ENCODE results near the gene TRANK1. TPM values are rescaled to one million over a fixed set of nuclear protein-coding genes. Genes with fewer than 3 reads are reported as not detected.
A peak's percentile ranks its signal among the peaks of the same experiment; 100 is the strongest.

TRANK1 gene
- total RNA-seq, 4 donors from 2014 or later, result 8.7 to 12.6 (median 10.5) TPM

DNA sequence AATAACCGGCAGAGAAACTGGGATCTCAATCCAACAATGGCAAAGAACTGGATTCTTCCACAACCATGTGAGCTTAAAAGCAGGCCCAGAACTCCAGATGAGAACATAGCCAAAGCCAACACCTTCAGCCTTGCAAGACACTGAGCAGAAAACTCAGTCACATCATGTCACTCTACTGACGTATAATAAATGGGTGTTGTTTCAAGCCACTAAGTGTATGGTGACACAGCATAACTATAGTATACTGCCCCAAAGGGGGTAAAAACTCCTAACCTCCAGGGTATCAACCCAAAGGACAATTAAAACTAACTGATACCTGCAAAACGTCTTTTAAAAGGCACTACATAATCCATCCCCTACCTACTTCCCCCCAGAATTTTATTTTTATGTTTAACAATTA, 69.5 kb downstream of the TRANK1 start:
- Histone ChIP-seq H3K9me3 (no peaks in the 10 kb centered on the region), H3K4me1 (peaks cover 0 to 5% (median 0%) of the 10 kb centered on the region in 4 donors), H3K36me3 (peaks cover 0 to 3% (median 0%) of the 10 kb centered on the region in 3 donors), H3K27me3 (no peaks in the 10 kb centered on the region), H3K27ac (no peak overlapping the region), H3K4me3 (no peak overlapping the region)
- TF ChIP-seq EP300 (IDR thresholded peaks at IDR 0.05) (no peak), POLR2A (IDR thresholded peaks at IDR 0.05) (no peak)
- TF ChIP-seq, protein P1, sequence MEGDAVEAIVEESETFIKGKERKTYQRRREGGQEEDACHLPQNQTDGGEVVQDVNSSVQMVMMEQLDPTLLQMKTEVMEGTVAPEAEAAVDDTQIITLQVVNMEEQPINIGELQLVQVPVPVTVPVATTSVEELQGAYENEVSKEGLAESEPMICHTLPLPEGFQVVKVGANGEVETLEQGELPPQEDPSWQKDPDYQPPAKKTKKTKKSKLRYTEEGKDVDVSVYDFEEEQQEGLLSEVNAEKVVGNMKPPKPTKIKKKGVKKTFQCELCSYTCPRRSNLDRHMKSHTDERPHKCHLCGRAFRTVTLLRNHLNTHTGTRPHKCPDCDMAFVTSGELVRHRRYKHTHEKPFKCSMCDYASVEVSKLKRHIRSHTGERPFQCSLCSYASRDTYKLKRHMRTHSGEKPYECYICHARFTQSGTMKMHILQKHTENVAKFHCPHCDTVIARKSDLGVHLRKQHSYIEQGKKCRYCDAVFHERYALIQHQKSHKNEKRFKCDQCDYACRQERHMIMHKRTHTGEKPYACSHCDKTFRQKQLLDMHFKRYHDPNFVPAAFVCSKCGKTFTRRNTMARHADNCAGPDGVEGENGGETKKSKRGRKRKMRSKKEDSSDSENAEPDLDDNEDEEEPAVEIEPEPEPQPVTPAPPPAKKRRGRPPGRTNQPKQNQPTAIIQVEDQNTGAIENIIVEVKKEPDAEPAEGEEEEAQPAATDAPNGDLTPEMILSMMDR (IDR thresholded peaks at IDR 0.05), result no peak
- DNase-seq (ENCODE audit: low spot score in 2 of 2), result no peak
- 87 to 89% methylated on average over 3 of the region's 3 CpGs for WGBS, 2 donors

DNA sequence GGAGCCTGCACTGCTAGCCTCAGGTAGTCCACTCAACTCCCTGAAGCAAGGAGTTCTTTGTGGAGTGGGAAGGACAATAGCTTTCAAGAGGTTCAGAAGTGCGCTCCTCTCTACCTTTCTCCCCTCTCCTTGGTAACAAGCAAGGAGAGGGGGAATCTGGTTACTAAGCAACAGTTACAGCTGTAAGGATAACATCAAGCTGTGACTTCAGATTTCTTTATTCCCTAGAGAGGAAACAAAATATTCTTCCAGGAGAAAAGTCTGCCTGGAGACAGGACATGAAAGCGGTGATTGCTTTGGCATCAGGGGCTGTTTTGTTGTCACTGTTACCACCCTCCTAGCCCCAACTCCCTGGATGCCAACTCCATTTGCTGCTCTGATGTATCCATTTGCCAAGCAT, 70.4 kb downstream of the TRANK1 start:
- Histone ChIP-seq H3K4me3 (no peak overlapping the region), H3K27me3 (no peaks in the 10 kb centered on the region), H3K36me3 (peaks cover 0 to 6% (median 0%) of the 10 kb centered on the region in 3 donors), H3K27ac (no peak overlapping the region), H3K9me3 (no peaks in the 10 kb centered on the region), H3K4me1 (peaks cover 0 to 5% (median 0%) of the 10 kb centered on the region in 4 donors)
- WGBS, 2 donors, result 83 to 88% methylated on average over 2 of the region's 2 CpGs
- DNase-seq (ENCODE audit: low spot score in 2 of 2), result no peak
- no peak for TF ChIP-seq POLR2A (IDR thresholded peaks at IDR 0.05)
- TF ChIP-seq, protein P1 (IDR thresholded peaks at IDR 0.05), result no peak
- no peak for TF ChIP-seq EP300 (IDR thresholded peaks at IDR 0.05)

DNA sequence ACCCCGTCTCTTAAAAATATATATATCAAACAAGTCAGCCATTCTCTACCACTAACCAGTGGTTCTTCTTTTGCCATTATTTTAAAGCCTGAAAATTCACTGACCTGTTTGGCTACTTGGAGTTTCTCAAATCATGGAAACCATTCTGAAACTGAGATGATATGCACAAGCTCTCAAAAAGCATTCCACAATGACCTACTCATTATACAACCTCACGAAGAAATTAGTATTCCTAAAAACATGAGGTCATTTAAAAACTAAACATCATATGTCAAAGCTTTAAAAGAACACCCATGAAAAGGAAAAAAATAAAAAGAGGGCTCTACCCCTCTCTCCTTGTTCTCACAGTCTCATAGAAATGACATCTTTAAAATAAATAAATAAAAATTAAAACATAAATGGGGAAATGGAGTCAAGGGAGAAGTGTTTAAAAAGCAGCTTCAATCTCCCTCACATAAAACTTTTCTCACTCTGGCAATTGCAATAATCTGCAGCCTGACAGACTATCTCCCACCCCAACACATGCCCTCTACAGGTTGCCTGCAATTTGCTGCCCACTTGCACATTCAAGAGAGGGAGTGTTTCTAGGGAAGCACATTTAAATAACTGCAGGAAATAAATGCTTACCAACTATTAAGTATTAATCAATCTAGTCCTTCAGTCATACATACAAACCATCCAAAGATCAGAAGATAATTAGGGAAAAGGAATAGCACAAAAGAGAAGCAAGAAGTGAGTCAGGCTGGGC, 73.3 kb downstream of the TRANK1 start:
- Histone ChIP-seq H3K36me3 (peaks cover 0 to 6% (median 0%) of the 10 kb centered on the region in 3 donors), H3K9me3 (no peaks in the 10 kb centered on the region), H3K27me3 (no peaks in the 10 kb centered on the region), H3K27ac (no peak overlapping the region), H3K4me1 (peaks cover 0 to 3% (median 0%) of the 10 kb centered on the region in 4 donors), H3K4me3 (no peak overlapping the region)
- DNase-seq (ENCODE audit: low spot score in 2 of 2), result no peak
- no peak for TF ChIP-seq POLR2A (IDR thresholded peaks at IDR 0.05)
- TF ChIP-seq, protein P1 (IDR thresholded peaks at IDR 0.05), result no peak
- TF ChIP-seq EP300 (IDR thresholded peaks at IDR 0.05), result no peak
- WGBS, 2 donors, result 84% methylated on average over 2 of the region's 2 CpGs

DNA sequence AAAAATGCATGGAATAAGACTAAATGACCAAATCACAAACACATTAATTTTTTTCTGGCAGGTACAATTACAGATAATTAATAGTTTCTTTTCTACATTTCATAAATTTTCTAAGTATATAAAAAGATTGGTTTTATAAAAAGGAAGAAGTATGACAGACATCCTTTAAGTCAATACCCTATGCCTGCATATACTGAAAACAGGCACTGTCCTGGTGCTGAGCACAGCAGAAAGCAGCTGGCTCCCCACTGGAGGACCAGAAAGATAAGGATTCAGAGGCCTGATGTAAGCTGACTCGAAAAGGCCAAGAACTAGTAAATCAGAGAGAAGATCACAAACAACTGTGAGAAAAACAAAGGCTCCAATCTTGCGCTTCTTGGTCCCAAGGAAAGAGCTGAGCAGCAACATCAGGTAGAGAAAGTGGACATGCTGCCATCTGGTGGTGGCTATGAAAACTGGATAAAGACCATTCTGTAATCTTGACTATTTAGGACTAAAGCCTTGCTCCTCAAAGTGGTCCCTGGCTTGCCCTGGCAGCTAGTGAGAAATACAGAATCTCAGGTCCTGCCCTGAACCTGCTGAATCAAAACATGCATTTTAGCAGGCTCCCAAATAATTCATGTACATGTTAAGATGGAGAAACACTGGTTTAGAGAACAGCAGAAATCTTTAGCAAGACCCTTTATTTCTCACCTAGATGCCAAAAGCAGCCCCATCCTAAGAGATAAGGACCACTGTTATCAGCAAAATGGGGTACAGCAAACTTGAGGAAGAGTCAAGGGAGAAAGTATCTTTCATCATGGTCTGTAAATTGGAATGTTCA, 76.0 kb downstream of the TRANK1 start:
- peak in 1 of 2 donors; percentile 69 for DNase-seq (ENCODE audit: low spot score in 2 of 2)
- 12% methylated on average over 2 of the region's 2 CpGs for WGBS, 2 donors
- no peak overlapping the region for H3K27ac ChIP-seq
- H3K9me3 ChIP-seq, result no peaks in the 10 kb centered on the region
- no peaks in the 10 kb centered on the region for H3K27me3 ChIP-seq
- H3K36me3 ChIP-seq, result peaks cover 0 to 6% (median 0%) of the 10 kb centered on the region in 3 donors
- H3K4me3 ChIP-seq, result no peak overlapping the region
- peaks cover 0 to 3% (median 0%) of the 10 kb centered on the region in 4 donors for H3K4me1 ChIP-seq
- TF ChIP-seq, protein P1 (IDR thresholded peaks at IDR 0.05), result peak; percentile 71 to 82 (median 73)
- TF ChIP-seq EP300 (IDR thresholded peaks at IDR 0.05), result no peak
- TF ChIP-seq POLR2A (IDR thresholded peaks at IDR 0.05), result no peak

DNA sequence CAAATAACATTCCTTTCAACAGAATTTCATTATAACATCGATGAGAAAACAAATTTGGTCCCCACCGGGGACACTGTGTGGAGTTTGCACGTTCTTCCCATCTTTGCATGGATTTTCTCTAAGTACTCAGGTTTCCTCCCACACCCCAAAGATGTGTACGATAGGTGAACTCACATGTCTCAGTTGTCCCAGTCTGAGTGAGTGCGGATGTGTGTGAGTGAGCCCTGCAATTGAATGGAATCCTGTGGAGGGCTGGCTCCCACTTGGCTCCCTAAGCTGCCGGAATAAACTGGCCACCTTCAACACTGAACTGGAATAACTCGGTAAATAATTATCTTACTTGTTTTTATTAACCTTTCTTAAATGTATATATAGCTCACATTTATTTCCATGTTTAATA, 77.0 kb downstream of the TRANK1 start:
- WGBS, 2 donors, result 69 to 73% methylated on average over 7 of the region's 7 CpGs
- H3K4me3 ChIP-seq, result no peak overlapping the region

More for the DNA sequence above, 77.0 kb downstream of the TRANK1 start:
- no peaks in the 10 kb centered on the region for H3K9me3 ChIP-seq
- no peak for DNase-seq (ENCODE audit: low spot score in 2 of 2)
- TF ChIP-seq, protein P1 (IDR thresholded peaks at IDR 0.05), result no peak
- TF ChIP-seq EP300 (IDR thresholded peaks at IDR 0.05) (no peak), POLR2A (IDR thresholded peaks at IDR 0.05) (no peak)
- no peak overlapping the region for H3K27ac ChIP-seq
- H3K4me1 ChIP-seq, result peaks cover 0 to 3% (median 0%) of the 10 kb centered on the region in 4 donors
- H3K27me3 ChIP-seq, result no peaks in the 10 kb centered on the region
- peaks cover 0 to 6% (median 0%) of the 10 kb centered on the region in 3 donors for H3K36me3 ChIP-seq
